Hepatocyte (in vitro differentiated cells): ENCODE data around the gene SLF2.

ENCODE experiments used
- CTCF ChIP-seq: fragments of 200-600 bp; sonication (generic); IDR thresholded peaks from 2 replicates; pipeline ENCODE4 v1.5.1; 2016; ENCODE audit warnings: antibody characterized with exemption, mild to moderate bottlenecking; ENCODE audit not compliant: poor library complexity
- EZH2 ChIP-seq: fragments of 200-600 bp; sonication (generic); IDR thresholded peaks from 2 replicates; pipeline ENCODE4 v1.6.1; 2016; ENCODE audit warnings: antibody characterized with exemption, mild to moderate bottlenecking, borderline replicate concordance

GRCh38 chr10:100923580-100923979 is 10.8 kb downstream of the SLF2 start:
- TF ChIP-seq CTCF (no peak), EZH2 (no peak)
